BLaER1 (cell line): Measurements from ENCODE around the gene LST1.

Source experiments
- H3K27ac ChIP-seq: shearing (Covaris generic); formaldehyde crosslinking; 2 replicates; pipeline ENCODE4 v1.8.1; 2022
- H3K27me3 ChIP-seq: shearing (Covaris generic); formaldehyde crosslinking; 2 replicates; pipeline ENCODE4 v1.8.1; 2022
- H3K36me3 ChIP-seq: shearing (Covaris generic); formaldehyde crosslinking; 2 replicates; pipeline ENCODE4 v1.8.1; 2022
- H3K4me1 ChIP-seq: shearing (Covaris generic); formaldehyde crosslinking; 2 replicates; pipeline ENCODE4 v1.8.1; 2022
- H3K4me2 ChIP-seq: shearing (Covaris generic); formaldehyde crosslinking; 2 replicates; pipeline ENCODE4 v1.8.1; 2022
- H3K4me3 ChIP-seq: shearing (Covaris generic); formaldehyde crosslinking; 2 replicates; pipeline ENCODE4 v1.8.1; 2022
- H3K9ac ChIP-seq: shearing (Covaris generic); formaldehyde crosslinking; 2 replicates; pipeline ENCODE4 v1.8.1; 2022
- H3K9me3 ChIP-seq: shearing (Covaris generic); formaldehyde crosslinking; 2 replicates; pipeline ENCODE4 v1.8.1; 2022
- H4K20me1 ChIP-seq: shearing (Covaris generic); formaldehyde crosslinking; 2 replicates; pipeline ENCODE4 v1.8.1; 2022
- Cebpa-rat ChIP-seq: shearing (Covaris generic); IDR thresholded peaks from 2 replicates; pipeline ENCODE4 v1.8.1; 2022

LST1 gene

GRCh38 chr6:31636698-31637596 is 50.9 kb downstream of the LST1 start:
- TF ChIP-seq Cebpa-rat = no peak
- Histone ChIP-seq H3K9ac (no peak overlapping the region), H3K4me3 (no peak overlapping the region), H4K20me1 (peaks cover 97% of the 10 kb centered on the region), H3K4me2 (peak overlapping the region; percentile 19; the same call in 1 of the 2 replicates), H3K27ac (no peak overlapping the region), H3K36me3 (peaks cover 98% of the 10 kb centered on the region), H3K27me3 (no peaks in the 10 kb centered on the region), H3K9me3 (no peaks in the 10 kb centered on the region), H3K4me1 (peaks cover 12% of the 10 kb centered on the region; the same call in 1 of the 2 replicates)
